HCEC 1CT (cell line): ENCODE measurements around the gene CIDEC.

ENCODE experiments used
- DNase-seq: peaks from one replicate; pipeline ENCODE4 v3.0.0-alpha.2; 2017

CIDEC gene

DNA sequence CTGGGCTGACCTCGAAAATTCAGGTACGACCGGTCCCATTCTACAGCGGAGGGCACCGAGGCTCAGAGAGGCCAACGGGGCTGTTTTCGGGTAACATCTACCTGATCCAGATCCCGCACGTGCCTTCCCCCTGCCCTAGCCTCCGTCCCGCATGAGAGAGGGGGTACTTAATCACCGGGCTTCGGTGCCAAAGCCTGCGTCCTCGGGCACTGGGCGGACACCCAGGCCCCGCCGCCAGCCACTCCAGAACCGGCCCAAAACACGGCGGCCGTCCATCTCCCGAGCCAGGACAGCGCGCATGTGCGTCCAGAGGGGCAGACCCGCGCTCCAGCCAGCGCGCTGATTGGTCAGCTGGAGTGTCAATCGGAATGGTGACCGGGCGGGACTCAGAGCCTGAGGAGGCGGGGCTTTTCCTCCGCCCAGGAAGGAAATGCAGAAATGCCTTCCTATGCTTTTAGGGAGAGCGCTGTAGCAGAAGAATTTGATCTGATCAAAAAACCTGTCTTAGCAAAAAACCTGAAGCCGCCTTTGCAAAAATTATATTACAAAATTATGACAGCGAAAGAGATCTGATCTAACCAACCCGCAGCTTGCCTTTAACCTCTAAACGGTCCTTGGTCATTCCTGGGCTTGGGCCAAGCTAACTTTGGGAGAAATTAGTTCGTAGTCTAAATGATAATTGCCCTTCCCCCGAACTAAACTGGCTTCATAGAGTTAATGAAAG, 36.2 kb downstream of the CIDEC start, which contains the start of gene RPUSD3:
TSS of gene RPUSD3 (minus strand) at position 294 of the 724 bp plus-strand sequence. CDS start at position 276, 18 bp downstream.
- DNase-seq: peak; percentile 91

DNA sequence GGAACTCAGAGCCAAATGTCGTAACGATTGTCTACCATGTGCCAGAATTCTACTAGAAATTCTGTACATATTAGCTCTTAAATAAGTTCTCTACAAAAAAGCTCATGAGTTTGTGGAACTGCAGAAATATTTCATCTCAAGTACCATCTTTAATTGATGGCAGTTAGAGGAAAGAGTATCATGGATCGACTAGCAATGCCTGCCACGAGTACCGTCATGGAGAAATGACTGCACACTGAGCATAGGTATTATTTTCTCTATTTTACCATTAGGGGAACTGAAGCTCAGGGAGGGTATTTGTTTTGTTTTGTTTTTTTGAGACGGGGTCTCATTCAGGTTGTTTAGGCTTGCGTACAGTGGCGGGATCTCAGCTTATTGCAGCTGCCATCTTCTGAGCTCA, 39.0 kb downstream of the CIDEC start:
- DNase-seq: no peak

DNA sequence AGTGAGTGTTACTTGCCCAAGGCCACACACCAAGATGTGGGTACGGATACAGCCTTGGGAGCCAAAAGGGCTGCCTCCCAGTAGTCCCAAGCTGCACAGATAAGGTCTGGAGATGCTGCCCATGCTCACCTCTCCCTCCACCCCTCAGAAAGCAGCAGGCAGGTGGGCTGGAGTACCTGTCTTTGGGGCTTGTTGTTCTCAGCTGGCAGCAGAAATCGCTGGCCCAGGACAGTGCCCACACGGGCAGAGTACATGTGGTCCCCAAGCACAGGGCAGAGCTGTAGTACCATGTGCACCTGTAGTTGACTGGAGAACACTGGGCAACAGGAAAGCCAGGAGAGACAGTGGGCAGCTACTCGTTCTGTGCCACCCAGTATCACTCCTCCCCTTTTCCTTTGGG, 41.2 kb downstream of the CIDEC start:
- DNase-seq: no peak

DNA sequence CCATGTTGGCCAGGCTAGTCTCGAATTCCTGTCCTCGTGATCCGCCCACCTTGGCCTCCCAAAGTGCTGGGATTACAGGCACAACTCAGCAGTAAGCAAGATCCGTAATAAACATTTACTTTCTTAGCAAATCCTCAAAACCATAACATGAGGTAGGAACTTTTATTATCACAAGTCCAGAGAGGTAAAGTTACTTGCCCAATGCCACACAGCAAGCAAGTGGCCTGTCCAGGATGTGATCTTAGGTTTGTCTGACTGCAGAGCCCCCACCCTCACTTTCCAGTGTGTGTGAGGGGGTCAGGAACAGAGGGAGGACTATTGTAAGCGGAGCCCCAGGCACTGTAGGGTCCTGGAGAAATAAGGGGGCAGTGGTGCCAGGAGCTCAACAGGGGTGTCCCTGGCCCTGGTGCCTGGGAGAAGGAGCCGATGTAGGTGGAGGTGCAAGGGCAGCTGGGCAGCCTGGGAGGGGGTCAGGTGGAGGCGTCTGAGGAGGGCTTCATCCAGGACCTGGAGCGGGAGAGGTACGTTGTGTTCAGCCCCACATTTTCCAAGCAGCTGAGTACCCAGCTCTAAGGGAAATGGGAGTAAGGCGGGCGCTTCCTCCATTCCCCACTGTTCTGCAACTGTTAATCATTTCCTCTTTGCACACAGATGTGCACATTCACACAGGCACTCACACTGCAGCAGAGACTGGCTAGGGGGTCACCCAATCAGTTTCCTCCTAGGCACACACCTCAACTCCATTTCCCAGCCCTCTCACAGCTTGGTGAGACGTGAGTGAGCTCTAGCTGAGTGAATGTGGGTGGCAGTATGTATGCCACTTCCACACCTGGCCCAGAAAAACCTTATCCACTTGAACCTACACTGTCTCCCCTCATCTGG, 42.1 kb downstream of the CIDEC start:
- no peak for DNase-seq

DNA sequence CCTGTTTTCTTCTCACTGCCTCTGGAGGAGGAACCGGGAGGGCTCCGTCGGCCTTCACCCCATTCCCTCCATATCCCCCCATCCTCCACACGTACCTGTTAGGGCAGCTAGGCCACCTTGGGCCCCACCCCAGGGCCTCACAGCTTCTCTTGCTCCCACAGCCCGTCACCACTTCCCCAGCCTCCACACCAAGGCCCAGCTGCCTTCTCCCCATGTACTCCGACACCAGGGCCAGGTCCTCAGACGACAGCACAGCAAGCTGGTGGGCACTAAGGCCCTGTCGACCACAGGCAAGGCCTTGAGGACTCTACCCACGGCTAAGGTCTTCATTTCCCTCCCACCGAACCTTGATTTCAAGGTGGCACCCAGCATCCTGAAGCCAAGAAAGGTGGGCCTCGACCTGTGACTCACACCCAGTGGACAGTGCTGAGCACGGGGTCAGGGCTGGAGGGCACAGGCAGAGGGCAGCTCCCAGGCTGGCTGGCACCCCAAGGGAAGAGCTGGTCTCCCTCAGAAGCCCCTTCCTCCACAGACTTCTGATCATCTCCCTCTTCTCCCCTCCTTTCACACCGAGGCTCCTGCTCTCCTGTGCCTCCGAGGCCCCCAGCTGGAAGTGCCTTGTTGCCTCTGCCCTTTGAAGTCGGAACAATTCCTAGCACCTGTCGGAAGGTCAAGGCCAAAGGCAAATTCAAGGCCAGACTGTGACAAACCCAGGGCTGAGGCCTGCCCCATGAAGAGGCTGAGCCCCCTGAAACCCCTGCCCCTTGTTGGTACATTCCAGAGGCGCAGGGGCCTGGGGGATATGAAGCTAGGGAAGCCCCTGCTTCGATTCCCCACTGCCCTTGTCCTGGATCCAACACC, 45.3 kb downstream of the CIDEC start:
- no peak for DNase-seq

DNA sequence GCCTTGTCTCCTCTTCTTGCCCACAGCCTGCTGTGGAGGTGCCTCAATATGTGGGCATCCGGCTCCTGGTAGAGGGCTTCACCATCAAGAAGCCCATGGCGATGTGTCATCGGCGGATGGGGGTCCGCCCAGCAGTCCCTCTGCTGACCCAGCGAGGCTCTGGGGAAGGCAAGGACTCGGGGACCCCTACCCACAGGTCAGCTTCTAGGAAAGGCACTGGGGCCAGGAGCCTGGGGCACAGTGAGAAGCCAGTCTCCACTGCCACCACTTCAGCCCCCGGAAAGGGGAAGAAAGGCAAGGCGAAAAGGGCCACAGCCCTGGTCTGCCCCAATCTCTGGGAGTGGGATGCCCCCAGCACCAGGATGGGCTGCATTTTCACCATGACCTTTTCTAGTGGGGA, 47.0 kb downstream of the CIDEC start:
- DNase-seq: no peak

DNA sequence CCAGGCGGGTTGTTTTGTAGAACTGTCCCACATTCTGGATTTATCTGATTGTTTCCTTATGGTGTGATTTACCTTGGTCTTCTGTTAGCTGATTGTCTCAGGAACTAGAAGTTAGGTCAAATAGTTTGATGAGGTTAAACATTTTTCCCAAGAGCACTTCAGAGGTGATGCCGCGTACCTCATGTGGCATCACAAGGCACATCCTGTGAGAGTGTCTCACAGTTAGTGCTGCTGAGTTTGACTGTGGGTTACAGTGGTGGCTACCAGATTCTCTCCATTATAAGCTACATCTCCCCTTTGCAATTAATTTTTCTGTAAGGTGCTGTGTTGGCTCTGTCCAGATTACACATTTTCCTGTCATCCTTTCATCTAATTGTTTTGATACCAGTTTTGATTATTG, 48.8 kb downstream of the CIDEC start:
- no peak for DNase-seq

DNA sequence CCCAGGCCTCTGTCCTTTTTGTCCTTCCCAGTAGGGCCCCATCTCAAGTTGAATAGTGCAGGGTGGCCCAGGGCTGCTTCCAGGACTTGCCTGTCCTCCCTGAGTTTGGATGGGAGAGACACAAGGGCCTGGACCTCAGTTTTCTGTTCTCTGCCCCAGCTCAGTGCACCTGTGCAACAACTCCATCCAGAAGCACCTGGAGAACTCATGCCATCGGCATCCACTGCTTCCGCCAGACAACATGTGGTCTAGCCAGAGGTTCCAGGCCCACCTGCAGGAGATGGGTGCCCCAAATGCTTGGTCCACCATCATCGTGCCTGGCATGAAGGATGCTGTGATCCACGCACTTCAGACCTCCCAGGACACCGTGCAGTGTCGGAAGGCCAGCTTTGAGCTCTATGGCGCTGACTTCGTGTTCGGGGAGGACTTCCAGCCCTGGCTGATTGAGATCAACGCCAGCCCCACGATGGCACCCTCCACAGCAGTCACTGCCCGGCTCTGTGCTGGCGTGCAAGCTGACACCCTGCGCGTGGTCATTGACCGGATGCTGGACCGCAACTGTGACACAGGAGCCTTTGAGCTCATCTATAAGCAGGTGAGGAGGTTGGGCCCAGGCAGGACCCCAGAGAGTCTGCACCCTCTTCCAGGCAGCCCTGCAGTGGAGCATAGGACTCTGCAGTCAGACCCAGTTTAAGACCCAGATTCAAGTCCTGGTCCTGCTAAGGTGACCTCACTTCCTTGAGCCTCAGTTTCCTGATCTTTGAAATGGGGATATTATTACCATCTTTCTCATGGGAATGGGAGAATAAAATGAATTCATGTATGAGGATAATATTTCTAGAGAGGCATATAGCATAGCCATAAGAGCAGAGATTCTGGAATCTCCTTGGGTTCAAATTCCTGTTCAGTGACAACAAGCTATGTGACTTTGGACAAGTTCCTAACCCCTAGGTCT, 51.0 kb downstream of the CIDEC start:
- no peak for DNase-seq

DNA sequence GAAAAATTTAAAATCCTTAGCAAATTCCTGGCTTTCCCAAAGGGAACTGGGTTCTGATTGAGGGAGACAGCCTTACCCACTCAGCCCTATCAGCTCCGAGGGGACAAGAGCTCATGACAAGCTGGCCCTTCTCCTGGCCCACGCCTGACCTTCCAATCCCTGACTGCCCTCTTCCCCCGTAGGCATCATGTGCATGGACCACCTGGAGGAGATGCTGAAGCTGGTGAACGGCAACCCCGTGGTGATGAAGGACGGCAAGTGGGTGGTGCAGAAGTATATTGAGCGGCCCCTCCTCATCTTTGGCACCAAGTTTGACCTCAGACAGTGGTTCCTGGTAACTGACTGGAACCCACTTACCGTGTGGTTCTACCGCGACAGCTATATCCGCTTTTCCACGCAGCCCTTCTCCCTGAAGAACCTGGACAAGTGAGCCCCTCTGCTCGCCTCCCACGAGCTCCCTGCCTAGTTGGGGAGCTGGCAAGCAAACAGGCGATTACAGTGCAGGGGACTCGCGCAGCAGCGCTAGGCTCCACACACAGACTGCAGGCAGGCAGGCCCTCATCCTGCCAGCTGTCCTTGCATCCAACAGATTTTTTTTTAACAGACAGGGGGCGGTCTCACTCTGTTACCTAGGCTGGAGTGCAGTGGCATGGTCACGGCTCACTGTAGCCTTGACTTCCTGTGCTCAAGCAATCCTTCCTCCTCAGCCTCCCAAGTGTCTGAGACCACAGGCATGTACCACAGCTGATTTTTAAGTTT, 53.1 kb downstream of the CIDEC start:
- DNase-seq: no peak

DNA sequence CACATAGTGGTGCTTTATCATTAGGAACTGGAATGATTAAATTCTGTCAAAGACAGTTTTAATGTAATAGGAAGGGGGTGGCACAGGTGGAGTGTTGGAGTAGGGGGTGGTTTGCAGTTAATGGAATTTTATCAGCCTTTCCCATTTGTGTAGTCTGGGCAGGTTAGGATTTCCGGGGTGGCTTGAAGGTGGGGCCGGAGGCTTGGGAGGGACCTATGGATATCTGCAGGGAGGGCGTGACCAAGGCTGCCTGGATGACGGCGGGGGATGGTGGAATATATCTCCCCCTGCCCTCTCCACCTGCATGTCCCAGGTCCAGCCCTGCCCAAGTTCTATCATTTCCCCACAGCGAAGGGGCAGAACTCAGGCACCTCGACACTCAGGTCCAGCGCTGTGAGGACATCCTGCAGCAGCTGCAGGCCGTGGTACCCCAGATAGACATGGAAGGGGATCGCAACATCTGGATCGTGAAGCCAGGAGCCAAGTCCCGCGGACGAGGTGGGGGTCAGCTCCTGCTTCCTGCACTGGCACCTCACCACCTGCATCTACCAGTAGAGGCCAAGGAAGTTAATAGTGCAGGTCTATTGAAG, 54.5 kb downstream of the CIDEC start:
- DNase-seq: no peak

DNA sequence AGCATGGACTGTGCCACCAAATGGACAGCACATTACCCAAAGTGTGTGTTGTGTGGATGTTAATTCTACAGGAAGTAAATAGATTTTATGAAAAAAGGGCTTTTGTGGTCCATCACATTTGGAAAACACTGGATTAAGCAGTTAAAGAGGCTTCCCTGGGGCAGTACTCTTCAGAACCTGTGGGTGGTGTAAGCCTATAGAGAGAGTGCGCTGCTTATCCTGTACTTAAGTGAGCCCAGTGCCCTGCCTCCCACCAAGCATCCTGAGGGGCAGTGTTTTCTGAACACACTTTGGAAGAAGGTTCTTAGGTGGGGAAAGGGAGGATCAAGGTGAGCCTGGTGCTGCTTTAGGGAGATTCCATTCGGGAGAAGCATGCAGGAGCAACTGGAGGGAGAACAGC, 59.1 kb downstream of the CIDEC start:
- DNase-seq: peak; percentile 31

DNA sequence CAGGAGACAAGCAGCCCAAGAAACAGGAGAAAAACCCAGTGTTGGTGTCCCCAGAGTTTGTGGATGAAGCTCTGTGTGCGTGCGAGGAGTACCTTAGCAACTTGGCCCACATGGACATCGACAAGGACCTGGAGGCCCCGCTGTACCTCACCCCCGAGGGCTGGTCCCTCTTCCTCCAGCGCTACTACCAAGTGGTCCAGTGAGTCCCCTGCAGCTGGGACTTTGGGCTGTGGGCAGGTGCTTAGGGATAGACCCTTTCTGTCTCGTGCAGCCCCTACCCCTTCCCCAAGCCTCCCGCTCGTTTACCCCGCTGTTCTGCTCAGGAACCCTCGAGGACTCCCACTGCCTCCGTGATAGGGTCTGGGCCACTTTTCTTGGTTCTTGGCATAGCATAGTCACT, 59.5 kb downstream of the CIDEC start:
- no peak for DNase-seq

DNA sequence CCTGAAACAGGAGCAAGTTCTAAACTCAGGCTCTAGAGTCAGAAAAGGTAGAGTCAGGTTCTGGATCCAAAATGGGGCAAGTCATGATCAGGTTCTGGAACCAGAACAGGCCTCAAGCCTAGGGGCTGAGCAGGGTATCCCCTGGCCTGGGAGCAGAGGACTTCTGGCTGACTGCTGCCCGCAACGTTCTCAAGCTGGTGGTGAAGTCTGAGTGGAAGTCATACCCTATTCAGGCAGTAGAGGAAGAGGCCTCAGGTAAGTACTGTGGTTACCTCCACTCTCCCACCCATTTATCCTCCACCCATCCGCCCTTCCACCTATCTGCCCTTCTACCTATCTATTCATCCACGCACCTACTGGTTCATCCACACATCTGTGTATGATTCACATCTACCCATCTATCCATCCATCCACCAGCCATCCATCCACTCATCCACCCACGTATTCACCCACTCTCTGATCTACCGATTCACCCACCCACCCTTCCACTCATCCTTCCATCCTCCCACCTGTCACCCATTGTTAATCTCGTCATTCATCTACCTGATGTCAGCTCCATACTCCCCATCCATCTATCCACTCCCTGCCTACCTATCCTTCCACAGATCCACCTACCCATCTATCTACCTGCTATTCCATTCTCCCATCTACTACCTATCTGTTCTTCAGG, 61.3 kb downstream of the CIDEC start:
- DNase-seq: no peak

DNA sequence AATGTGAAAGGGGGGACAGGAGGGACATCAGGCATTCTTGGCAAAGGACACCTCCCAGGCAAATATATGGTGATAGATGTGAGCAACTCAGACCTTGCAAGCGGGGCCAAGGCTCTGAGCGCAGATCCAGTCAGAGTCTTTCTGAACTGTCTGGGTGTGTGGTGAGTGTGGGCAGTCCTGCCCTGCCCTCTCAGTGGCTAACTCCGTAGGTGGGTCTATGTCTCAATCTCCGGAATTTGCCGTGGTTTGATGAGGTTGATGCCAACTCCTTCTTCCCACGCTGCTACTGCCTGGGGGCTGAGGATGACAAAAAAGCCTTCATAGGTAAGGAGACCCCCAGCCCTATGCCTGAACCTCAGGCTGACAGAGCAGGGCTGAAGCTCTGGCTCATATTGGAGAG, 62.6 kb downstream of the CIDEC start:
- DNase-seq: no peak
